GM19455 (cell line): ENCODE measurements around the gene NDUFB10.
A peak's percentile ranks its signal among the peaks of the same experiment; 100 is the strongest.

ENCODE experiments used
- ATAC-seq: cut with Tn5 transposase; IDR thresholded peaks from one replicate; pipeline ENCODE4 v1.9.1; 2021; ENCODE audit not compliant: unreplicated experiment

The NDUFB10 gene

DNA sequence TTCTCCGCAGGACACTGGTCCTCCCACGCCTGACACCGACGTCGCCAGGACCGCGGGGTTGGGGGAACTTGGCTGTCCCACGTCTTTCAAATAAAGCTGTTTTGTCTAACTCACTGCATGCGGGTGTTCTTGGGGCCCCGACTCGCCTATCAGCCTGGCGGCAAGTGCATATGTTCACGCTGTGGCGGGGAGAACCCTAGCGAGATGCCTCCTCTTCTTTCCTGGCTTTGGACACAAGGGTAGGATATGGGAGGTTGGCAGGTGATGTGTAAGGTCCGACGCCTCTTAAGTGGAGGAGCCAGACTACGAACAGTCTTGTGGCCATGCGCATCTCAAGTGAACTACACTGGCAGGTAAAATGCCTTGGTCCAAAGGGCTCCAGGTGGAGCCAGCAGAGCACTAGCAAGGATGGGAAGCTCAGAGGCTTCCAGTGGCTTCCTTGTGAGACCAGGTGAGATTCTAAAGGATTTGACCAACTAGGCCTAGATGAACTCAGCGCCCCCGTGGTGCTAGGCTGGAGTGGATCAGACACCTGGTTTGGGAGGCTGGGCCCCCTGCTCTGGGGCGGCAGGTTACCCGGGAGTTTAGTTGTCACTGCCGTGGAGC is 6.2 kb downstream of the NDUFB10 start:
- no peak for ATAC-seq

DNA sequence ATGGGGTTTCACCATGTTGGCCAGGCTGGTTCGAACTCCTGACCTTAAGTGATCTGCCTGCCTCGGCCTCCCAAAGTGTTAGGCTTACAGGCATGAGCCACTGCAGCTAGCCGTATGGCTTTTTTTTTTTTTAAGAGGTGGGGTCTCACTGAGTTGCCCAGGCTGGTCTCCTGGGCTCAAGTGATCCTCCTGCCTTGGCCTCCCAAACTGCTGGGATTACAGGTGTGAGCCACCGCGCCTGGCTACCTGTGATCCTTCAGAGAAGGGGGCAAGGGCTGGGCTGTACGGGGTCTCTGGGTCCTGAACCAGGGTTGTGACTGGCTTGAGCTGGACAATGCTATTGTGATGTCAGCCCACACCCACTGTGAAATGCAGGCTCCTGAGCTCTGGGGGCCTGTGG is 7.1 kb downstream of the NDUFB10 start, which contains the start of gene RNF151:
Gene RNF151 (plus strand): TSS at position 397 of the 400 bp plus-strand sequence. CDS start 26 bp downstream, outside the sequence.
- ATAC-seq: no peak

DNA sequence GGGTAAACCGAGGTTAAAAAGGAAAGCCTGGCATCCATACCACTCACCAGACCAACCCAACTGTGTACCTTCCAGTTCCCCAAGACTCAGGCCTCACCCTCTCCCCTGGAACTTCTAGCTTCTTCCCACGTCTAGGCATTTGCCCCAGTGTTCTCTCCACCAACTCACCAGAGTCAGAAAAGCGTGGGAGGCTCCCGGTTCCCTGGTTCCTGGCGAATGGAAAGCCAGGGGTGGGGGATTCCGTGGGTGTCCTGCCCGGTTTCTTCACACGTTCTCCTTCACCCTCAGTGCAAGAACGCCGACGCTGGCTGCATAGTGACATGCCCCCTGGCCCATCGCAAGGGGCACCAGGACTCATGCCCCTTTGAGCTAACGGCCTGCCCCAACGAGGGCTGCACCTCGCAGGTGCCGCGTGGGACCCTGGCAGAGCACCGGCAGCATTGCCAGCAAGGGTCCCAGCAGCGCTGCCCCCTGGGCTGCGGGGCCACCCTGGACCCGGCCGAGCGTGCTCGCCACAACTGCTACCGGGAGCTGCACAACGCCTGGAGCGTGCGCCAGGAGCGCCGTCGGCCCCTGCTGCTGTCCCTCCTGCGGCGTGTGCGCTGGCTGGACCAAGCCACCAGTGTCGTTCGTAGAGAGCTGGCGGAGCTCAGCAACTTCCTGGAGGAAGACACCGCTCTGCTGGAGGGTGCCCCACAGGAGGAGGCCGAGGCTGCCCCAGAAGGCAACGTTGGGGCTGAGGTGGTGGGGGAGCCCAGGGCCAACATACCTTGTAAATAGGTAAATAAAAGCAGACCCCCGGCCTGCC is 9.0 kb downstream of the NDUFB10 start:
- ATAC-seq: no peak

DNA sequence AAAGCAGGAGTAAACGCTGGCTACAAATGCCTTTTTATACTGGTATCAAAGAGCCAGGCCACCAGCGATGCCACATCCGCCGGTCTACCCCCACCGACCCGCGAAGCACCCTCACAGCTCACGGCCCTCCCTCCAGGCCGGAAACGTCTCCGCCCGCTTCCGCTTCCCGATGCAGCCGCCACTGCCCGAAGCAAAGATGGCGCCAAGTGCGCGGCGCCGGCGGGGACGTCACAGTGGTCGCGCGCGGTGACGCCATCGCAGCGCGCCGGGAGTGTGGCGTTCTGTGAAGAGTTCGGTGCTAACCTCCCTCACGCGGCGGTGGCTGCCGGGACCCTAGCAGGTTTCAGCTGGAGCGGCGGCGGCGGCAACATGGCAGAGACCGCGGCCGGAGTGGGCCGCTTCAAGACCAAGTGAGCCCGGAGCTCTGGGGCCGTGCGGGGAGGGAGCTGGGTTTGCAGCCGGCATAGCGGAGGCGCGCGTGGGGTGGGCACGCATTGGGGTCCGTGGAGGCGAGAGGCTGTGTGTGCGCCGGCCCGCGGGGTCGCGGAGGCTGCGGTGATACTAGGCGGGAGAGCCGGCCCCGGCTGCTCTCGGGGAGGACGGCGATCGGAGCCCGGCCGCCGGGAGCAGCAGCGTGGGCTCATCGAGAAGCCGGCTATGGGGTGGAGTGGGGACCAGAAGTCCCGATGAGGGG is 12.6 kb downstream of the NDUFB10 start, which contains the start of gene TBL3:
Gene TBL3 (plus strand): TSS at position 258 of the 694 bp plus-strand sequence. CDS start 112 bp downstream, at position 370.
- peak; percentile 74 for ATAC-seq

DNA sequence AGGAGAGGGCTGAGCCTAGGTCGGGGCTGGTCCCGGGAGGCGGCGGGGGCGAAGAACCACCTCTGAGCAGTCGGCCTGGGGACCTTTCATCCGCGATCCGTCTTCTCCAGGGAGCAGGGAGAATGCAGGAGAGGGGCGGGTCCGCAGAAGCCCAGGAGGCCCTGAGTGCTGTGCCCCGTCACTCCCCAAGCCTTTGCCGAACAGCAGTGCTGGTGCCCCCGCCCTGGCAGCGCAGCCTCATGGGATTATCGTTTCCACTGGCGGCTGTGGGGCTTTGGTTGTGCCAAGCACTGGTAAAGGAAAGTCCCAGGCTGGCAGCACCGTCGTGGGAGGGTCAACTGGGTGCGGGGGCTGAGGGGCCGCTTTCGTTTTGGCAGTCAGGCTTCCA is 13.1 kb downstream of the NDUFB10 start:
- ATAC-seq: no peak

DNA sequence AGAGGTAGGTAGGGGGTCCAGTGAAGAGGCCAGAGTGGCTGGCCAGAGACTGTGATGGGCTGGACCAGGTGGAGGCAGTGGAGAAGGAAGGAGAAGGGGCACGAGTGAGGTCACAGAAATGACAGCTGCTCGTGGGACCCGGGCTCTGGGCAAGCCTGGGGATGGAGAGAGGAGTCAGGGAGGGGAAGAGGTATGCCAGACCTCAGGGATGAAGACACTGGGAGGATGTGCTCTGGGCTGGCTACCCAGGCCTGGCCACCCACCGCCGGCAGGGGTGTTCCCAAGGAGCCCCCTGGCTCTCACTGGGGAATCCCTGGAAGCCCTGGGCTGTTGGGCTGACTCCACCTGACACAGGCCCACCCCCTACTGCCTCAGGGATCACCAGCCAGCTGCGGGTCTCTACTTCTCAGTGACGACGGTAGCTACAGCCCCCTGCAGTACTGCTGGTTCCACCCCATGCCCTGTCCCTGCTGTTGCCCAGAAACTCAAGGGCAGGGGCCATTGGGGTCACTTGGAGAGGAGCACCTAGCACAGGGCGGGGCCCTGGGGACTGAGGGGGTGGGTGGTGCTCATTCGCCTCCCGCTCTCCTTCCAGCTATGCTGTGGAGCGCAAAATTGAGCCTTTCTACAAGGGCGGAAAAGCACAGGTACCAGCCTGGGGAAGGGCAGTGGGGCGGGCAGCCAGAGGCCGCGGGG is 14.3 kb downstream of the NDUFB10 start:
- no peak for ATAC-seq

DNA sequence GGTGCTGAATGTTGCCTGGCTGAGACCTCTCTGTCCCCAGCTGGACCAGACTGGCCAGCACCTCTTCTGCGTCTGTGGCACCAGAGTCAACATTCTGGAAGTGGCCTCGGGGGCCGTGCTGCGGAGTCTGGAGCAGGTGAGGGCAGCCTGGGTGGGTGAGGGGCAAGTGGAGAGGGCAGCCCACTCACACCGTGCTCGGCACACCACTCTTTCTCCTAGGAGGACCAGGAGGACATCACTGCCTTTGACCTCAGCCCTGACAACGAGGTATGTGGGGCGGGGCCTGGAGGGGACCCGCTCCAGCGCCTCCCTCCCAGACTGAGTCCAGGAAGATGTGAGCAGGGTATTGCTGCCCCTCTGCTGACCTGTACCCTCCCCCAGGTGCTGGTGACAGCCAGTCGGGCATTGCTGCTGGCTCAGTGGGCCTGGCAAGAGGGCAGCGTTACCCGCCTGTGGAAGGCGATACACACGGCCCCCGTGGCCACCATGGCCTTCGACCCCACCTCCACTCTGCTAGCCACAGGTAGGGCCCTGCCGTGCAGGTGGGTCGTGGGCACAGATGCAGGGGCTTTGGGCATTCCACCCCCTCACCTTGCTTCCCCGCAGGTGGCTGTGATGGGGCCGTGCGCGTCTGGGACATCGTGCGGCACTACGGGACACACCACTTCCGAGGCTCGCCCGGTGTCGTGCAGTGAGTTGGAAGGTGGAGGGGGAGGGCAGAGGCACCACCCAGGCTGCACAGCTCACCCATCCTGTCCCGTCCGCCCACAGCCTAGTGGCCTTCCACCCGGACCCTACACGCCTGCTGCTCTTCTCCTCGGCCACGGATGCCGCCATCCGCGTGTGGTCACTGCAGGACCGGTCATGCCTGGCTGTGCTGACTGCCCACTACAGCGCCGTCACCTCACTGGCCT is 15.1 kb downstream of the NDUFB10 start:
- no peak for ATAC-seq

DNA sequence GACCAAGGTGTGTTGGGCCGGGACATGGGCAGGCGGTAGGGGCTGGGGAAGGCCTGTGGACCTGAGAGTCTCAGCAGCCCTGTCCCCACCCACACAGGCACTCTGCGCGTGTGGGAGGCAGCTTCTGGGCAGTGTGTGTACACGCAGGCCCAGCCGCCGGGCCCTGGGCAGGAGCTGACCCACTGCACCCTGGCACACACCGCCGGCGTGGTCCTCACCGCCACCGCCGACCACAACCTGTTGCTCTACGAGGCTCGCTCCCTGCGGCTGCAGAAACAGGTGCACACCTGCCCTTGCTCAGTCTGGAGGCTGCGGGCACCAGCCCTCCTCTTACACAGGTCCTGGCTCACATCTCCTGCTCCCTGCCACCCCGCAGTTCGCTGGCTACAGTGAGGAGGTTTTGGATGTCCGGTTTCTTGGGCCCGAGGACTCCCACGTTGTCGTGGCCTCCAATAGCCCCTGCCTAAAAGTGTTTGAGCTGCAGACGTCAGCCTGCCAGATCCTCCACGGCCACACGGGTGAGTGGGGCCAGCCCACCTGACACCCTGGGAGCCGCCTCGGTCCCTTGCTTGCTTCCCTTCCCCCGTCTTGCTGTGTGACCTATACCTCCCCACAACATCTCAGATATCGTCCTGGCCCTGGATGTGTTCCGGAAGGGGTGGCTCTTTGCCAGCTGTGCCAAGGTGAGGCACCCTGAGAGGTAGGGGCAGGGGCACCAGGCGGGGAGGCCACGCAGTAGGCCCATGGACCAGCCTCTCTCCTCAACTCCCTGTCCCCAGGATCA is 16.3 kb downstream of the NDUFB10 start:
- no peak for ATAC-seq

DNA sequence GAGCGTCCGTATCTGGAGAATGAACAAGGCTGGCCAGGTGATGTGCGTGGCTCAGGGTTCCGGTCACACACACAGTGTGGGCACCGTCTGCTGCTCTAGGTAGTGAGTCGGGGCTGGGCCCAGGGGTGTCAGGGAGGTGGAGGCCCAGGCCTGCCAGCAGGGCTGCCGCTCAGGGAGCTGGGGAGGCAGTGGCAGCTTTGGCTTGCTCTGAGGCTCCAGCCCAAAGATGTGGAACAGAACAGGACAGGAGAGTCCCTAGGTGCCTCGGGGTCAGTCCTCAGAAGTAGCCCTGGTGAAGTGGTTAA is 16.8 kb downstream of the NDUFB10 start:
- no peak for ATAC-seq

DNA sequence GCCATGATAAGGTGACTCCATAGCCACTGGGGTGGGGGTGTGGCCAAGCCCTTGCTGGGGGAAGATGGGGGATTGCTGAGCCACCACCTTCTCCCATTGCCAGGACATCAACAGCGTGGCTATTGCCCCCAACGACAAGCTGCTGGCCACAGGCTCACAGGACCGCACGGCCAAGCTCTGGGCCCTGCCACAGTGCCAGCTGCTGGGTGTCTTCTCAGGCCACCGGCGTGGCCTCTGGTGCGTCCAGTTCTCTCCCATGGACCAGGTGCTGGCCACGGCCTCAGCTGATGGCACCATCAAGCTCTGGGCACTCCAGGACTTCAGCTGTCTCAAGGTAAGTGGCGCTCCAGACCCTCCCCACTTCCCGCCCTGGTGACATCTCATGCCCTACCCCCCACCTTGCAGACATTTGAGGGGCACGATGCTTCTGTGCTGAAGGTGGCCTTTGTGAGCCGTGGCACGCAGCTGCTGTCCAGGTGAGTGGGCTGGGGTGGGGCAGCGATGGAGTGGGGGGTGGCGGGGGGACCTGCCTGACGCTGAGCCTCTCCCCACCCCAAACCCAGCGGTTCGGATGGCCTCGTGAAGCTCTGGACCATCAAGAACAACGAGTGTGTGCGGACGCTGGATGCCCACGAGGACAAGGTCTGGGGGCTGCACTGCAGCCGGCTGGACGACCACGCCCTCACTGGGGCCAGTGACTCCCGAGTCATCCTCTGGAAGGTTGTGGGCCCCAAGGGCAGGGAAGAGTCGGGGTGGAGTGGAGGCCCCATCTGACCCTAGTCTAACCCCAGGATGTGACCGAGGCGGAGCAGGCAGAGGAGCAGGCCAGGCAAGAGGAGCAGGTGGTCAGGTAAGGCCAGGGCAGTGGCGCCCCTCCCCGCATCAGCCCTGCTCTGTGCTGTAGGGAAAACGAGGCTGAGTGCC is 17.9 kb downstream of the NDUFB10 start:
- no peak for ATAC-seq

DNA sequence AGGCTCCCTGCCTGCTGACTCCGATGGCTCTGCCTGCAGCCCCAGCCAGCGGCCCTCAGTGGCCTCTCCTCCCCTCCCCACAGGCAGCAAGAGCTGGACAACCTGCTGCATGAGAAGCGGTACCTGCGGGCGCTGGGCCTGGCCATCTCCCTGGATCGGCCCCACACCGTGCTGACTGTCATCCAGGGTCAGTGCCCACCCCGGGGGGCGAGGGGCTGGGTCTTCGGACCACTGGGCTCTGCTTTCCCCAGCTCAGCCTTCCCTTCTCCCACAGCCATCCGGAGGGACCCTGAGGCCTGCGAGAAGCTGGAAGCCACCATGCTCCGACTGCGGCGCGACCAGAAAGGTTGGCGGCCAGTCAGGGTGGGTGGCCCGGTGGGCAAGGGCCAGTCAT is 18.5 kb downstream of the NDUFB10 start:
- ATAC-seq: no peak

DNA sequence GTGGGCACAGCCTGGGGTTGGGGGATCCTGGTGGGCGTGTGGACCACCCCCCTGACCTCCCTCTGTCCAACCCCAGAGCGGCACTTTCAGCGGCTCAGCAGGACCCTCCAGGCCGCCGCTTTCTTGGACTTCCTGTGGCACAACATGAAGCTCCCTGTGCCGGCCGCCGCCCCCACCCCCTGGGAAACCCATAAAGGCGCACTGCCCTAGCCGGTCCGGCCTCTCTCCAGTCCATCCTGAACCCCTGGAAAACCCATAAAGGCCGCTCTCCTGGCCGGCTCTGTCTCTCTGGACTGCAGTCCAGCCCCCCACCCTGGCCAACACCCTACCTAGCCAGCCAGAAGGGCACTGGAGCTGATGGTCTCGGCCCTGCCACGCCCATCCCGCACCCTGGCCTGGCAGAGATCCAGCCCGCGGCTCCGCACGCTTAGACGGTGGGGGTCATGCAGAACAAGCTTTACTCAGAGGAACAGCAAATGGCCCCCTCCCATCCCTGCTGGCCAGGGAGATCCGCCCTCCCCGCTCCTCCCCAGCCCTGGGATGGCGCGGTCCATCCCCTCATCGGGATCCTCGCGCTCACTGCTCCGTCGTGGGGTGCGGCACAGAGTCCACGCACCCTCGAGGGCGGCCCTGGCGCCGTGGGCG is 19.3 kb downstream of the NDUFB10 start:
- no peak for ATAC-seq

DNA sequence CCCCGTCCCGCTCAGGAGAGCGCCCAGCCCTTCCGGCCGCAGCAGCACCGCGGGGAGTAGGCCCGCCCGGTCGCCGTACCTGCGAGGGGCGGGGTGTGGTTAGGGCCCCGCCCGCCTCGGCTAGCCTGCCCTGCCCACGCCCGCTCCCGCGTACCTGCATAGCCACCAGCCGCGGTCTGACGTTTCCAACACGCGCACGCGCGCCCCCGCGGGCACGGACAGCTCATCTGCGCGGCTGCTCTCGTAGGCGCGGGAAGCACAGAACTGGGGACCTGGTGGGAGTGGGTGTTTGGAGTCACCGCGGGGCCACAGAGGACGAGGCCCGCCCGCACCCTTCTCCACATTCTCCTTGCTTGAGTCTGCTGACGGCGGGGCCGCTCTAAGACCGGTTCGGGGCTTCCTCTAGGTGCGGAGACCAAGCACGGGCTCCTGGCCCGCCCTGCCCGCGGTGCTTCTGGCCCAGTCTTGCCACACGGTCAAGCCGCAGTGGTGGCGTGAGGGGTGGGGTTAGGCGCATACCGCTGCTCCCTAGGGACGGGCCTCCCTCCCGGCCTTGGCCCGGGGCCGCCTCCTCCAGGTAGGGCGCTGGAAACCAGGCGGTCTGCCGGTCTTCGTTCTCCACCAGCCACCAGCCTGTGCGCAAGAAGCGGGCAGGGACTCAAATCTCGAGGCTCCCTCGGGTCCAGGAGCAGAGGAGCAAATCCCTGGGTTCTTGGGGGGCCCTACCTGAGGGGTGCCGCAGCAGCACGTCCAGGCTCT is 20.1 kb downstream of the NDUFB10 start:
- no peak for ATAC-seq

DNA sequence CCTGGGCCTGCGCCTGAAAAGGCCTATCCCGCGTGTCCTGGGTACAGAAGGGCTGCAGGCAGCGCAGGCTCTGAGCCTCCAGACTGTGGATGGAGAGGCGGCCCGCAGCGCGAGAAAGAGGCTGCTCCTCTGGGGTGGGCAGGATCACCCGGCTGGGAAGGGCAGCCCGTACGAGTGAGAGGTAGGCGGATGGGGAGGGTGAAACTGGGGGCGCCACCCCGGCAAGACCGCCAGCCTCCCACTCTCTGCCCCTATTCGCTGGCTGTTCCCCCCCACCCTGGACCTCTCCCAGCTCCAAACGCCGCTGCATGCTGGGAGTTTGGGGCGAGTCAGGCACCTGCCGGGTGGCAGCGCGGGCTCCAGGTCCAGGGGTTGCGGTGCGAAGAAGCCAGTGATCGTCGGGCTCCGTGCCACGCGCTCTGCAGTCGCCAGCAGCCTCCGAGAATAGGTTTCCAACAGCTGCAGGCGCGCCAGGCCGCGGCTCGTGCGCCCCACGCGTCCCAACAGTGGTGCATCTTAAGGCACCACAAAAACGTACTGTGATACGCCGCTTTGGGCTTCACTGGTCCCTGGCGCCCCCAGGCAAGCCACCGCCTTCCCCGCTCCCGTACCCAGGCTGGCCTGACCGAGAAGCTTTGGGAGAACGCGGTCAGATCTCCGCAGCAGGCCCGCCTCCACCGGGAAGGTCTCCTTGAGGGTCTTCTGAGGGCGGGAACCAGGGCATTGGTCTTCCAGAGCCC is 20.9 kb downstream of the NDUFB10 start:
- no peak for ATAC-seq

DNA sequence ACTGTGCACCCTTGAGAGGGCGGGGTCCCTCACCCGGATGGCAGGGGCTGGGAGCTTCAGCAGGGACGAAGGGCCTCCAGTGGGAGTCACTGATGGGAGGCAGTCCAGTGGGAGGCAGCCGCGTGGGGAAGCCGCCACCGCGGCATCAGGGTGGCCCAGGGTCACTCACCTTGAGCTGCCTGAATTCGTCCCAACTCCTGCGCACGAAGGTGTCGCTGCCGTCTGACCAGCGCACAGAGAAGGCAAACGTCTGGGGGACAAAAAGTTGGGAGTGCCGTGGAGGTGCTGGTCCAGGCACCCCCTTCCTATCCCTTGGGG is 21.4 kb downstream of the NDUFB10 start:
- no peak for ATAC-seq

DNA sequence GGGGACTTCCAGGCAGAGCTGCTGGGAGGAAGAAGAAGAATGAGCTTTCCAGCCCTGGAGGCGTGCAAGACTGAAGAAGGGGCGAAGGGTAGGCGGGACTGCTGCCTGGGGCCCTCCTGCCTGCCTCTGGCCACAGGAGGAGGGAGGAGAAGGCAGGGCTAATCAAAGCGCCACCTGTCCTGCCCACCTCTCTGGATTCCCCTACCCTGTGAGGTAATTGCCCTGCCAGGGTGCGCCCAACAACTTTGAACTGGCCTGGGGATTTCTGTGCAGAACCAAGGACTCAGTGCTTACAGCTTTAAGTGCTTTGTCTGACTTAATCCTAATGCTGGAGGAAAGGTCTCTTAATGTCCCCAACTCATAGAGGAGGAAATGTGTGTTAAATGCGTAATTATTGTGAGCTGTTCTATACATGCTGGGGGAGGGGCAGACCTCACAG is 22.1 kb downstream of the NDUFB10 start, which contains the start of gene NOXO1:
Gene NOXO1 (minus strand): TSS at position 72 of the 439 bp plus-strand sequence. CDS start 290 bp downstream, outside the sequence.
- ATAC-seq: no peak

DNA sequence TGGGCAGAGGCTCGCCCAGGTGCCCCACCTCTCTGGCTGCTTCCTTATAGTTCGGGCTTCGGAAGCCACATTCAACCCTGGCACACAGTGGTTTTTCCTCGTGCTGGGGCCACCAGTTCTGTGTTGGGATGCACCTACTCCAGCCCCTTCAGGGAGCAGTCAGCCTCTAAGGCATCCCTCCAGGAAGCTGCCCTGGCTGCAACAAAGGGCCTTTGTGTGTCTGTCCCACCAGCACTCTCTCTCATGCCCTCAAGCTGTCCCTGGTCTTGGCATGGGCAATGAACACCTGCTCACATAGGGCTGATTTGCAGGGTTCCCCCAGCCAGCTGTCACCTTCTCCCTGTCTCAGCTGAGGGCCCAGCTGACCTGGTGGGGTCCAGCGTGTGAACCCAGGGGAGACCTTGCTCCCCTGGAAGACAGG is 22.7 kb downstream of the NDUFB10 start:
- no peak for ATAC-seq
